Amniotic epithelial cell (primary cell): ENCODE results near the gene TIMM13.
"Not testable (repeated sequence)": the region's sequence is repeated elsewhere in the genome, so short reads cannot be mapped to it uniquely, and the experiment has no call there.

Experiments
- DNase-seq: peaks from one replicate; pipeline ENCODE4 v3.0.0-alpha.2; 2010; ENCODE audit warnings: low read depth

Gene TIMM13

DNA sequence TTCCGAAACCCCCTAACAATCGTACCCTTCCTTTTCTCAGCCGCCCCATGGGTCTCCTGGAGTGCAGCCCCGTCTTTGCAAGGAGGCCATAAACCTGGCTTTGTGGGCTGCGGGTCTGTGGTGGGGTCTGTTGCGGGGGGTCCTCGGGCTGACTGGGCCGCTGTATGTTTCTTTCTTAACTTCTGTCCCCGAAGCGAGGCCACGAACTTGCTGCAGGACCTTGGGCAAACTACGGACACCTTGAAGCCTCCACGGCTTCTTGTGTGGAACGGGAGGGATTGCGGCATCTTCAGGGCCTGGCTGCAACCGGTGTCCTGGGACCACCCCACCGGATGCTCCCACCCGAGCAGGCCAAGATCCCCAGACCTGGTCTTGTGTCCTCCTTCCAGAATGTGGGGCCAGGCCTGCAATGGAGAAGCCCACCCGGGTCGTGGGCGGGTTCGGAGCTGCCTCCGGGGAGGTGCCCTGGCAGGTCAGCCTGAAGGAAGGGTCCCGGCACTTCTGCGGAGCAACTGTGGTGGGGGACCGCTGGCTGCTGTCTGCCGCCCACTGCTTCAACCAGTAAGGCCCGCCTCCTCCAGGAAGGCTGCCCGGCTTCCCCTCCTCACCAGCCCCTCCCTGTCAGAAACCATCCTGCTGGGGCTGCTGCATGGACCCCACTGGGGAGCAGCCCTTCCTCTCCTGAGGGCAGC lies 12.0 kb downstream of the TIMM13 start:
- DNase-seq = no peak

DNA sequence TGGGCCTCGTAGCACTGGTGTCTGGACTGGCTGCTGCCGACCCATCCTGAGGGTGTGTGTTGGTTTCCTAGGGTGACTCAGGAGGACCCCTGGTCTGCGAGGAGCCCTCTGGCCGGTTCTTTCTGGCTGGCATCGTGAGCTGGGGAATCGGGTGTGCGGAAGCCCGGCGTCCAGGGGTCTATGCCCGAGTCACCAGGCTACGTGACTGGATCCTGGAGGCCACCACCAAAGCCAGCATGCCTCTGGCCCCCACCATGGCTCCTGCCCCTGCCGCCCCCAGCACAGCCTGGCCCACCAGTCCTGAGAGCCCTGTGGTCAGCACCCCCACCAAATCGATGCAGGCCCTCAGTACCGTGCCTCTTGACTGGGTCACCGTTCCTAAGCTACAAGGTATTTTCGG lies 13.8 kb downstream of the TIMM13 start:
- no peak for DNase-seq

DNA sequence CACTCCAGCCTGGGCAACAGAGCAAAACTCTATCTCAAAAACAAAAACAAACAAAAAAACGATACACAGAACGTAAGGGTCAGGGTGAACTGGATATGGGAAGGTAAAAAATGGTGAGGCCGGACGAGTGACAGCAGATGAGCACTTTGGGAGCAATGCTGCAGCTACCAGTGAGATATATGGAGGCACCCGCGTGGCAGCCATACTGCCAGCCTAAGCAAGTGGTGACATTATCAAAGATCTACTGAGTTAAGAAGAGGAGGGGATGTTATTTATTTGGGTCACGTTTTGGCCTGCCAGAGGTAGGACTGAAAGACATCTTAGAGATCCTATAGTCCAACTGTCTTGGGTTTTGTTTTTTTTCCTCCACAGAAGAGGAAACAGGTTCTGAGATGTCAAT lies 14.2 kb downstream of the TIMM13 start:
- DNase-seq = no peak

DNA sequence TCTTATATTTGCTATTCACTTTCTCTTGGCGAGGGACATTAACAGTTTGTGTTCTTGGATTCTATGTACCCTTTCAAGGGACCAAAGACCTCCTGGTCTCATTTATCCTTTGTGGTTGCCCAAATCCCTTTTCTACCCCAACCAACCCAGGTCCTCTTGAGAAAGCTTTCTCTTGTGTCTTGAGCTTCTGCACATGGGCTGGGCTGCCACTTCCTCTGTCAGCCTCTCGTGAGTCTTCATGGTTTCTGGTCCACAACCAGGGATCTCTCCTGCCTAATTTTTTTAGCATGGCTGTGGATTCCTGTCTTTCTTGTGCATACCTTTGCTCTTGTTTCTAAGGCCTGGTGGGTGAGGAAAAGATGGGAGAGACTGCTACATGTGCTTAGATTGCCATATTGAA lies 14.9 kb downstream of the TIMM13 start:
- DNase-seq = no peak

DNA sequence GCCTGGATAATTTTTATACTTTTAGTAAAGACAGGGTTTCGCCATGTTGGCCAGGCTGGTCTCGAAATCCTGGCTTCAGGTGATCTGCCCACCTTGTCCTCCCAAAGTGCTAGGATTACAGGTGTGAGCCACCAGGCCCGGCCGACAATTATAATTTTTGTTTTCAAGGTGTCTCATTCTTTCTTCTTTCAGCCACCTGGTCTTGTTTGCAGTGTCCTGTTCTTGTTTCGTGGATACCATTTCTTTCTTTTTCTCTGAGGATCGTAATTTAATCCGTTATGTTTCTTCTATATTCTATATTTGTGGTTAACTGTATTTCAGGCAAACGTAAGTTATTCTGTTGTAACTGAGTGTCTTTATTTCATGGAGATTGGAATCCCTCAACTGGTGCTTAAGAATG lies 15.7 kb downstream of the TIMM13 start:
- no peak for DNase-seq

DNA sequence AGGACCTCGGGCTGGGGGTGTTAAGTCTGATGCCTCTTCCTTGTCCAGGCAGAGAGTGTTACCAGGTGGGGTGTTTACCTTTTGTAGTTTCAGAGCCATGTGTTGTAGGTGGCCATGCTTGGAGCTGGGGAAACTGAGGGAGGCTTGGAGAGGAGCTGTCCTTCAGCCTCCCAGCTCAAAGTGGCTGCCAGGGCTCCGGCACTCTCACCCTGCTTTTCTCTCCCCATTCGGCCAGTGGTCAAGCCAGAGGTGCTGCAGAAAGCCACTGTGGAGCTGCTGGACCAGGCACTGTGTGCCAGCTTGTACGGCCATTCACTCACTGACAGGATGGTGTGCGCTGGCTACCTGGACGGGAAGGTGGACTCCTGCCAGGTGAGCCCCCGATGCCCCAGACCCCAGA lies 17.4 kb downstream of the TIMM13 start:
- no peak for DNase-seq

DNA sequence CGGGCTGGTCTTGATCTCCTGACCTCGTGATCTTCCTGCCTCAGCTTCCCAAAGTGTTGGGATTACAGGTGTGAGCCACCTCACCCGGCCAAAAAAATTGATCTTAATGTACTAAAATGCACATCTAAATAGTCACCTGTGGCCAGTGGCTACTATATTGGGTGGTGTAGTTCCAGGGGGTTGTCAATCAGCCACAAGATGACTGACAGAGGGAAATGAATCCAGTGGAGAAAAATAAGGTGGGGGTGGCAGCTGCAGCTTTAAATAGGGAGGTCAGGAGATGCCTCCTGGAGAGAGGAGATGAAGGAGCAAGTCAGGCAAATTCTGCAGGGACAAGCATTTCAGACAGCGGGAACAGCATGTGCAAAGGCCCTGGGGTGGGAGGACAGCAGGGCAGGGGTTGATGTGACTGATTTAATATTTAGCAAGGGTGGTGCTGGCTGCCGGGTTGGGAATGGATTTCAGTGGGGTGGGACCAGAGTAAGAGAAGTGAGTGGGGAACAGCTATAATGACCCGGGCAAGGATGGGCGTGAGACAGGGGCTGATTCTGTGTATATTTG lies 18.0 kb downstream of the TIMM13 start:
- DNase-seq = no peak

DNA sequence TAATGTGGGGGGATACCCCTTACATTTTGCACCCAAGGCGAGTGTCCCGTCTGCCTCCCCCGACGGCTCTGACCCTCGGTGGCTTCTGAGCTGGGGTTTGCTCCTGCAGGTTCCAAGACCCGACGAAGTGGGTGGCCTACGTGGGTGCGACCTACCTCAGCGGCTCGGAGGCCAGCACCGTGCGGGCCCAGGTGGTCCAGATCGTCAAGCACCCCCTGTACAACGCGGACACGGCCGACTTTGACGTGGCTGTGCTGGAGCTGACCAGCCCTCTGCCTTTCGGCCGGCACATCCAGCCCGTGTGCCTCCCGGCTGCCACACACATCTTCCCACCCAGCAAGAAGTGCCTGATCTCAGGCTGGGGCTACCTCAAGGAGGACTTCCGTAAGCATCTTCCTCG lies 19.1 kb downstream of the TIMM13 start:
- DNase-seq = no peak

DNA sequence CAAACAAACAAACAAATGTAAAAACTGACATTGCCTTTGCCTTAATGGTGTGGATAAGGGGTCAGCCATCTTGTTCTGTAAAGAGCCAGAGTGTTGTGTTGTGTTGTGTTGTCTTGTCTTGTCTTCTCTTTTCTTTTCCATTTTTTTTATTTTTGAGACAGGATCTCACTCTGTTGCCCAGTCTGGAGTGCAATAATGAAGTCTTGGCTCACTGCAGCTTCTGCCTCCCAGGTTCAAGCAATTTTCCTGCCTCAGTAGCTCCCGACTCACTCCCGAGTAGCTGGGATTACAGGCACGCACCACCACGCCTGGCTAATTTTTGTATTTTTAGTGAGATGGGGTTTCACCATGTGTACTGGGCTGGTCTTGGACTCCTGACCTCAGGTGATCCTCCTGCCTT lies 27.8 kb downstream of the TIMM13 start:
- no peak for DNase-seq

DNA sequence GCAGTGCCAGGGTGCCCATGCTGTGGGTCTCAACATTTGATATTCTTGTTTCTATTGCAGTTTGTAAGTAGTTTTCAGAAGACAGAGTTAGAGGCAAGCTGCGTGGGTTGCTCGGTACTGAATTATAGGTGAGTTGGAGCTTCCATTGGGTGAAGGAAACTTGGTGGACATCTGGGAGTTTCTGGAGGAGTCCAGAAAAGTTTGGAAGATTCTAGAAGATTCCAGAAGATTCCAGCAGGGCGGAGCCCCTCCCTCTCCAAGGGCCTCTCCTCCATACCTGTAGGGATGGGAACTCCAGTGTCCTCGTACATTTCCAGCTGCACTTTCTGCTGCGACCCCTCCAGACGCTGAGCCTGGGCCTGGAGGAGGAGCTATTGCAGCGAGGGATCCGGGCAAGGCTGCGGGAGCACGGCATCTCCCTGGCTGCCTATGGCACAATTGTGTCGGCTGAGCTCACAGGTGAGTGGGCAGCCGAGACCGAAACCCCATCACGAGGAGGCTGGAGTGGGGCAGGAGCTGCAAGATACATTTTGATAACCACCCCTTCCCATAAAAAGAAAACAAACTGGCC lies 28.6 kb downstream of the TIMM13 start:
- no peak for DNase-seq

DNA sequence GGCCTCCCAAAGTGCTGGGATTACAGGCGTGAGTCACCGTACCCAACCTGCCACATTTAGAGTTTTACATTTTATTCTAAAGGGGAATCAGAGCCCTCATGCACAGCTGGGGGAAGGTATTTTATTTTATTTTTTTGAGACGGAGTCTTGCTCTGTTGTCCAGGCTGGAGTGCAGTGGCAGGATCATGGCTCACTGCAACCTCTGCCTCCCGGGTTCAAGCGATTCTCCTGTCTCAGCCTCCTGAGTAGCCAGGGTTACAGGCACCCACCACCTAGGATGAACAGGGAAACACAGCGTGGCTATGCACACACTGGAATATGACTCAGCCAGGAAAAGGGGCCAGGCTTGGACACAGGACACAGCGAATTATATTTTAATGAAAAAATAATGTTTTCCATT lies 30.2 kb downstream of the TIMM13 start:
- not testable (repeated sequence) for DNase-seq

DNA sequence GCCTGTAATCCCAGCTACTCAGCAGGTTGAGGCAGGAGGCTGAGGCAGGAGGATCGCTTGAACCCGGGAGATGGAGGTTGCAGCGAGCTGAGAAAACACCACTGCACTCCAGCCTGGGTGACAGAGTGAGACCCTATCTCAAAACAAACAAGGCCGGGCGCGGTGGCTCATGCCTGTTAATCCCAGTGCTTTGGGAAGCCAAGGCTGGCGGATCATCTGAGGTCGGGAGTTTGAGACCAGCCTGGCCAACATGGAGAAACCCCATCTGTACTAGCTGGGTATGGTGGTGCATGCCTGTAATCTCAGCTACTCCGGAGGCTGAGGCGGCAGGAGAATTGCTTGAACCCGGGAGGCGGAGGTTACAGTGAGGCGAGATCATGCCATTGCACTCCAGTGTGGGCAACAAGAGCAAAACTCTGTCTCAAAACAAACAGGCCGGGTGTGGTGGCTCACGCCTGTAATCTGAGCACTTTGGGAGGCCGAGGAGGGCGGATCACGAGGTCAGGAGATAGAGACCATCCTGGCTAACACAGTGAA lies 32.0 kb downstream of the TIMM13 start:
- not testable (repeated sequence) for DNase-seq

DNA sequence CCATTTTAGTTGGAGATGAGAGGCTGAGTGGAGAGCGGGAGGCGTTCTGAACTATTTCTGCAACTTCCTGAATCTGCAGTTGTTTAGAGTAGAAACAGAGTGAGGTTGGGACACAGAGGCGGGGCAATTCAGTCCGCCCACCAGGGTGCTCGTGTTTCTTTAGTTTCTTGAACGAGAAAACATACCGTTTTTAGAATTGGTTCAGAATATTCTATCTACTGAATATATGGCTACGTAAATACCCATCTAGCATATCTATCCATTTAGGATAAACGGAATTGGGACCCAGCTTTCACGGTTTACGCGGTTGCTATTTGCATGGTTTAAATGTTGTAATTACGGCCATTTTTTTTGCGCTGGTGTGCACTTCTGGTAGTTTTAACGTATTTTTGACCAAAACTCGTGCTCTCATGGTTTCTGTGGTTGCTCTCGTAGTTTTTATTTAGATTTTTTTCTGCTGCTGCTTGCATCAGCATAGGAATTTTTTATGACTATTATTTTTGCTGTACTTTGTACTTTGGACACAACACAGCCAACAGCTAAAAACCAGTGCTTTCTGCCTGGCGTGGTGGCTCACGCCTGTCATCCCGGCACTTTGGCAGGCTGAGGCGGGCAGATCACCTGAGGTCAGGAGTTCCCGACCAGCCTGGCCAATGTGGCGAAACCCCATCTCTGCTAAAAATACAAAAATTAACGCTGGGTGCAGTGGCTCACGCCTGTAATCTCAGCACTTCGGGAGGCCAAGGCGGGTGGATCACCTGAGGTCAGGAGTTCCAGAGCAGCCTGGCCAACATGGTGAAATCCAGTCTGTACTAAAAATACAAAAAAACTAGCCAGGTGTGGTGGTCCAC lies 32.7 kb downstream of the TIMM13 start:
- DNase-seq = no peak

DNA sequence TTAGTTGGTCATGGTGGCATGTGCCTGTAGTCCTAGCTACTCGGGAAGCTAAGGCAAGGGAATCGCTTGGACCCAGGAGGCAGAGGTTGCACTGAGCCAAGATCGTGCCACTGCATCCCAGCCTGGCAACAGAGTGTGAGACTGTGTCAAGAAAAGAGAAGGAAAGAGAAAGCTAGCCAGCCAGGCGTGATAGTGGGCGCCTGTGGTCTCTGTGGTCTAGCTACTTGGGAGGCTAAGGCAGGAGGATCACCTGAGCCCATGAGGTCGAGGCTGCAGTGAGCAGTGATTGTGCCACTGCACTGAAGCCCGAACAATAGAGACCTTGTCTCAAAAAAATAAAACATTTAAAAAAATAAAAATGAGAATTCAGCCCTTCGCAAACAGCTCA lies 33.3 kb downstream of the TIMM13 start:
- DNase-seq = no peak

DNA sequence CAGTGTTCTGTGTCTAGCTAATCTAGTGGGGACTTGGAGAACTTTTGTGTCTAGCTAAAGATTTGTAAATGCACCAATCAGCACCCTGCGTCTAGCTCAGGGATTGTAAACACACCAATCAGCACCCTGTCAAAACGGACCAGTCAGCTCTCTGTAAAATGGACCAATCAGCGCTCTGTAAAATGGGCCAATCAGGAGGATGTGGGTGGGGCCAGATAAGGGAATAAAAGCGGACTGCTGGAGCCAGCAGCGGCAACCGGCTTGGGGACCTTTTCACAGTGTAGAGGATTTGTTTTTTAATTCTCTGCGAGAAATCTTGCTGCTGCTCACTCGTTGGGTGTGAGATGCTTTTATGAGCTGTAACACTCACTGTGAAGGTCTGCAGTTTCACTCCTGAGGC lies 34.5 kb downstream of the TIMM13 start:
- DNase-seq = not testable (repeated sequence)

DNA sequence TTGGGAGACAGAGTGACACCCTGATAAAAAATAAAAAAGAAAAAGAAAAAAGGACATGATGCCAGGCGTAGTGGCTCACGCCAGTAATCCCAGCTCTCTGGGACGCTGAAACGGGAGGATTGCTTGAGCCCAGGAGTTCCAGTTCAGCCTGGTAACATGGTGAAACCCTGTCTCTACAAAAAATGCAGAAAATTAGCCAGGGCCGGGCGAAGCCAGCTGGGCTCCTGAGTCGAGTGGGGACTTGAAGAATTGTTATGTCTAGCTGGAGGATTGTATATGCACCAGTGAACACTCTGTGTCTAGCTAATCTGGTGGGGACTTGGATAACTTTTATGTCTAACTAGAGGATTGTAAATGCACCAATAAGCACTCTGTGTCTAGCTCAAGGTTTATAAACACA lies 35.0 kb downstream of the TIMM13 start:
- DNase-seq = no peak

DNA sequence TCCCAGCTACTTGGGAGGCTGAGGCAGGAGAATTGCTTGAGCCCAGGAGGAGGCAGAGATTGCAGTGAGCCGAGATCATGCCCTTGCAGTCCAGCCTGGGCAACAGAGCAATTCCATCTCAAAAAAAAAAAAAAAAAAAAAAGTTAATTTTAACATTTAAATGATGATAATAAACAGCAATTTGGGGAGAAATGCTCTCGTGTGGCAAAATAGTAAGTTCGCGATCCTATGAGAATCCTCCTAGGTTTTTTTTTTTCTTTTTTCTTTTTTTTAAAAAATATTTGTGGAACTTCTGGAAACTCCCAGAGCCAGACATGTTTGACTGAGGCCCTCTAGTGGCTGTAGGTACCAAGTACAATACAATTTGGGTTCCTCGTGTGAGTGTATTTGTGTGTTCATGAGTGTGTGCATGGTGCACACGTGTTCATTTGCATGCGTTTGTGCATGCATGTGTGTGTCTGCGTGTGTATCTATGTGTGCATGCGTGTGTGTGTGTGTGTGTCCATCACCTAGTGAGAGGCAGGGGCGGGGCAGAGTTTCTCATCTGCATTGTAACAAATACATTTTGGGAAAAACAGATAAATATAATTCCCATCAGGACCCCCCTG lies 36.2 kb downstream of the TIMM13 start:
- DNase-seq = peak; percentile 73

DNA sequence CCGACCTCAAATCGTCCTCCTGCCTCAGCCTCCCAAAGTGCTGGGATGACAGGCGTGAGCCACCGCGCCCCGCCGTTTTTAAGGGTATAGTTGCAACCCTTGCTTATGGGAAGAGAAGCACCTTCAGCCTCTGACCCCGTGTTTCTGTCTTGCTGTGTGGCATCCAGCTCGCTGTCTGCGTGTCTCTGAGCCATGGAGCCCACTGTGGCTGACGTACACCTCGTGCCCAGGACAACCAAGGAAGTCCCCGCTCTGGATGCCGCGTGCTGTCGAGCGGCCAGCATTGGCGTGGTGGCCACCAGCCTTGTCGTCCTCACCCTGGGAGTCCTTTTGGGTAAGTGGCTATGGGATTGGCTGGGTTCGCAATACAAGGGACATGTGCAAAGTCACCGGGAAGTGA lies 37.8 kb downstream of the TIMM13 start:
- no peak for DNase-seq

DNA sequence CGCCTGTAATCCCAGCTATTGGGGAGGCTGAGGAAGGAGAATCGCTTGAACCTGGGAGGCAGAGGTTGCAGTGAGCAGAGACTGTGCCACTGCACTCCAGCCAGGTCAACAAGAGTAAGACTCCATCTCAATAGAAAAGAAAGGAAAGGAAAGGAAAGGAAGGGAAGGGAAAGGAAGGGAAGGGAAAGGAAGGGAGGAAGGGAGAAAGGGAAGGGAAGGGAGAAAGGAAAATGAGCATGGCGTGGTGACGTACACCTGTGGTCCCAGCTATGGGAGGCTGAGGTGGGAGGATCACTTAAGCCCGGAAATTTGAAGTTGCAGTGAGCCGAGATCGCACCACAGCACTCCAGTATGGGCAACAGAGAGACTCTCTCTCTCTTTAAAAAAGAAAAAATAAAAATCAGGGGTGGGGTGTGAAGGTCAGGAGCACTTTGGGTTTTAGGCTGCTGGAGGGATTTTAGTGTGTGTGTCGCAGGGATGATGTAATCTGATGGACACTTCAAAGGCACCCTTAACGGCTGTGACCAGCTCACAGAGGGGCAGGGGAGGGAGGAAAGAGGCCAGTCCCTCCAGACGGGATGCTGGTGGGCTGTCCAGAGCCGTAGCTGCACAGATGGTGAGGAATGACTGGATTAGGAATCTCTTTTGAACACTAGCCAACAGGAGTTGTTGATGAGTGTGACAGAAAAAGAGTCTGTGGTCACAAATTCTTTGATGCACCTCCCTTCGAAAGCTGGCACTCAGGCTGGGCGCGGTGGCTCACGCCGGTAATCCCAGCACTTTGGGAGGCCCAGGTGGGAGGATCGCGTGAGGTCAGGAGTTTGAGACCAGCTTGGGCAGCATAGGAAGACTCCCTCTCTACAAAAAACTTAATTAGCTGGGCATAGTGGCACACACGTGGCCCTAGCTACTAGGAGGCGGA lies 39.8 kb downstream of the TIMM13 start:
- no peak for DNase-seq

DNA sequence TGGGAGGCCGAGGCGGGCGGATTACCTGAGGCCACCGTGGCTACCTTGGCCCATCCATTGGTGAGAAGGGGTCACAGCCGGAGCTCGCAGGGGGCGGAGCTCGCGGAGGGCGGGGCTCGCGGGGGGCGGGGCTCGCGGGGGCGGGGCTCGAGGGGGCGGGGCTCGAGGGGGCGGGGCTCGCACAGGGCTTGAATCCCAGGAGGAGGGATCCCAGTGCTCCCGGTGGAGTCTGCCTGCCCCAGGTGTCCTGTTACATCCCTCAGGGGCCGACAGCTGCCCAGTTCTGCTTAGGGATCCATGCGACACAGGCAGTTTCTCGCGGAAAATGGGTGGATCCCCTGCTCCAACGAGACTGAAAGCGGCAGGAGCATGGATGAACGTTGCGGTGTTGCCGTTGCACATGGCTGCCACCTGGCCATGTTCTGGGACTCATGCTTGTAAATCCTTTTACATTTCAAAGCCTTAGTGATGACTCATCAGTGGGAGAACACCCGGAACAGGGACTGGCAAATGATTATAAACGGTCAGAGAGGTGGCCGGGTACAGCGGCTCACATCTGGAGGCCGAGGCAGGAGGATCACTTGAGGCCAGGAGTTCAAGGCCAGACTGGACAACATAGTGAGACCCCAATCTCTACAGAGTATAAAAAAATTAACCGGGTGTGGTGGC lies 42.2 kb downstream of the TIMM13 start:
- DNase-seq = peak; percentile 82
